IPS-20b (cell line): ENCODE data around the gene ATP5F1E.

Source experiments
- H3K27ac ChIP-seq: one replicate; pipeline ENCODE4 v1.5.1; 2013; ENCODE audit warnings: low read length
- H3K27me3 ChIP-seq: 2 replicates; pipeline ENCODE4 v1.6.1; 2013; ENCODE audit warnings: mild to moderate bottlenecking, low read length, inconsistent platforms; ENCODE audit not compliant: insufficient read depth
- H3K36me3 ChIP-seq: 2 replicates; pipeline ENCODE4 v1.6.1; 2013; ENCODE audit warnings: low read depth, mild to moderate bottlenecking, inconsistent platforms, low read length, moderate library complexity; ENCODE audit not compliant: insufficient read depth
- H3K4me1 ChIP-seq: 2 replicates; pipeline ENCODE4 v1.6.1; 2013; ENCODE audit warnings: mild to moderate bottlenecking, control low read depth, inconsistent platforms, low read length, moderate library complexity; ENCODE audit not compliant: insufficient read depth
- H3K4me3 ChIP-seq: 2 replicates; pipeline ENCODE4 v1.5.1; 2013; ENCODE audit warnings: mild to moderate bottlenecking, low read length, inconsistent platforms
- H3K9ac ChIP-seq: 2 replicates; pipeline ENCODE4 v1.6.1; 2013; ENCODE audit warnings: low read depth, mild to moderate bottlenecking, inconsistent platforms, low read length, moderate library complexity
- H3K9me3 ChIP-seq: 2 replicates; pipeline ENCODE4 v1.6.1; 2013; ENCODE audit warnings: mild to moderate bottlenecking, low read depth, low read length, inconsistent platforms; ENCODE audit not compliant: insufficient read depth

Gene ATP5F1E

GRCh38 chr20:59010995-59011873, 20.9 kb downstream of the ATP5F1E start:
- Histone ChIP-seq H3K9ac (no peak overlapping the region), H3K4me3 (no peak overlapping the region), H3K4me1 (peaks cover 6% of the 10 kb centered on the region), H3K27ac (no peak overlapping the region), H3K27me3 (peaks cover 36% of the 10 kb centered on the region), H3K36me3 (no peaks in the 10 kb centered on the region), H3K9me3 (no peaks in the 10 kb centered on the region)

- Histone ChIP-seq H3K9ac (no peak overlapping the region), H3K27ac (no peak overlapping the region), H3K4me1 (peaks cover 6% of the 10 kb centered on the region), H3K27me3 (peaks cover 37% of the 10 kb centered on the region), H3K4me3 (no peak overlapping the region), H3K36me3 (no peaks in the 10 kb centered on the region), H3K9me3 (no peaks in the 10 kb centered on the region)
Measured at GRCh38 chr20:59010321-59010994, 21.7 kb downstream of the ATP5F1E start.

GRCh38 chr20:59008715-59009336, 23.3 kb downstream of the ATP5F1E start:
- Histone ChIP-seq H3K27me3 (peaks cover 32% of the 10 kb centered on the region), H3K27ac (no peak overlapping the region), H3K4me3 (no peak overlapping the region), H3K9me3 (no peaks in the 10 kb centered on the region), H3K9ac (no peak overlapping the region), H3K4me1 (peaks cover 6% of the 10 kb centered on the region), H3K36me3 (no peaks in the 10 kb centered on the region)

GRCh38 chr20:59007665-59008511, 24.2 kb downstream of the ATP5F1E start:
- Histone ChIP-seq H3K27me3 (peaks cover 29% of the 10 kb centered on the region), H3K4me3 (peak overlapping the region; percentile 56; the same call in 1 of the 2 replicates), H3K27ac (no peak overlapping the region), H3K9ac (peak overlapping the region; percentile 65; the same call in 1 of the 2 replicates), H3K4me1 (peaks cover 6% of the 10 kb centered on the region), H3K36me3 (no peaks in the 10 kb centered on the region), H3K9me3 (no peaks in the 10 kb centered on the region)

- no peak within 1 kb of the TSS for H3K27ac ChIP-seq
- H3K4me3 ChIP-seq = peak within 1 kb of the TSS; percentile 69
- peaks cover 26% of the 10 kb centered on the region for H3K27me3 ChIP-seq
- peaks cover 6% of the 10 kb centered on the region for H3K4me1 ChIP-seq
- H3K9me3 ChIP-seq = no peaks in the 10 kb centered on the region
- H3K9ac ChIP-seq = peak within 1 kb of the TSS; percentile 65; the same call in 1 of the 2 replicates
- no peaks in the 10 kb centered on the region for H3K36me3 ChIP-seq
Measured at GRCh38 chr20:59006864-59007664, 25.1 kb downstream of the ATP5F1E start, which contains the start of gene CTSZ. Gene CTSZ (minus strand): TSS chr20:59007254. CDS start chr20:59007128, 126 bp downstream.

GRCh38 chr20:59006167-59006863, 25.8 kb downstream of the ATP5F1E start:
- Histone ChIP-seq H3K4me3 (peak overlapping the region; percentile 69), H3K9ac (peak overlapping the region; percentile 64; the same call in 1 of the 2 replicates), H3K36me3 (no peaks in the 10 kb centered on the region), H3K27ac (no peak overlapping the region), H3K4me1 (peaks cover 6% of the 10 kb centered on the region), H3K9me3 (no peaks in the 10 kb centered on the region), H3K27me3 (peaks cover 26% of the 10 kb centered on the region)

- H3K9ac ChIP-seq = no peak overlapping the region
- peaks cover 26% of the 10 kb centered on the region for H3K27me3 ChIP-seq
- H3K4me3 ChIP-seq = no peak overlapping the region
- no peak overlapping the region for H3K27ac ChIP-seq
- H3K9me3 ChIP-seq = no peaks in the 10 kb centered on the region
- no peaks in the 10 kb centered on the region for H3K36me3 ChIP-seq
- H3K4me1 ChIP-seq = peaks cover under 1% of the 10 kb centered on the region; the same call in 1 of the 2 replicates
Measured at GRCh38 chr20:59005523-59006166, 26.5 kb downstream of the ATP5F1E start.

- Histone ChIP-seq H3K4me3 (no peak overlapping the region), H3K36me3 (no peaks in the 10 kb centered on the region), H3K27ac (no peak overlapping the region), H3K4me1 (no peaks in the 10 kb centered on the region), H3K27me3 (peaks cover 26% of the 10 kb centered on the region), H3K9me3 (no peaks in the 10 kb centered on the region), H3K9ac (no peak overlapping the region)
Measured at GRCh38 chr20:59004763-59005522, 27.2 kb downstream of the ATP5F1E start.

- no peaks in the 10 kb centered on the region for H3K36me3 ChIP-seq
- H3K27ac ChIP-seq = no peak overlapping the region
- H3K27me3 ChIP-seq = peaks cover 26% of the 10 kb centered on the region
- H3K9ac ChIP-seq = no peak overlapping the region
- no peaks in the 10 kb centered on the region for H3K9me3 ChIP-seq
- no peaks in the 10 kb centered on the region for H3K4me1 ChIP-seq
- H3K4me3 ChIP-seq = no peak overlapping the region
Measured at GRCh38 chr20:59004493-59004762, 27.7 kb downstream of the ATP5F1E start.
